HepG2 (cell line): ENCODE measurements around the gene GSTT2B. TPM values are rescaled to one million over a fixed set of nuclear protein-coding genes. Genes with fewer than 3 reads are reported as not detected.
A peak's percentile ranks its signal among the peaks of the same experiment; 100 is the strongest.

ENCODE experiments used
- AGO2 ChIP-seq: fragments of 200-400 bp; formaldehyde crosslinking; optimal IDR thresholded peaks from 2 replicates; pipeline ENCODE3; 2017; ENCODE audit warnings: mild to moderate bottlenecking, low read depth, low read length, moderate library complexity
- NFKB2 ChIP-seq: sonication (generic); formaldehyde crosslinking; IDR thresholded peaks from 2 replicates; pipeline ENCODE4 v1.4.0; 2020; ENCODE audit warnings: missing genetic modification reagents, borderline replicate concordance
- REPIN1 ChIP-seq: sonication (generic); formaldehyde crosslinking; IDR thresholded peaks from 2 replicates; pipeline ENCODE4 v1.8.0; 2022; ENCODE audit warnings: missing genetic modification reagents, low read depth, mild to moderate bottlenecking, borderline replicate concordance
- SALL2 ChIP-seq: sonication (generic); formaldehyde crosslinking; IDR thresholded peaks from 2 replicates; pipeline ENCODE4 v1.8.1; 2023; ENCODE audit warnings: mild to moderate bottlenecking, missing genetic modification reagents, inconsistent platforms
- SP5 ChIP-seq: IDR thresholded peaks from 2 replicates; pipeline ENCODE4 v1.6.1; 2016; ENCODE audit warnings: low read depth, borderline replicate concordance
- SRY ChIP-seq: sonication (generic); formaldehyde crosslinking; IDR thresholded peaks from 2 replicates; pipeline ENCODE4 v1.8.0; 2022; ENCODE audit warnings: mild to moderate bottlenecking, missing genetic modification reagents
- ZNF20 ChIP-seq: sonication (generic); formaldehyde crosslinking; IDR thresholded peaks from 2 replicates; pipeline ENCODE4 v1.4.0; 2020; ENCODE audit warnings: mild to moderate bottlenecking, moderate library complexity, missing genetic modification reagents
- ZNF224 ChIP-seq: sonication (generic); formaldehyde crosslinking; IDR thresholded peaks from 2 replicates; pipeline ENCODE4 v1.5.0; 2020; ENCODE audit warnings: mild to moderate bottlenecking, missing genetic modification reagents
- ZNF235 ChIP-seq: sonication (generic); formaldehyde crosslinking; IDR thresholded peaks from 2 replicates; pipeline ENCODE4 v1.8.1; 2023; ENCODE audit warnings: mild to moderate bottlenecking, missing genetic modification reagents, borderline replicate concordance
- ZNF276 ChIP-seq: sonication (generic); formaldehyde crosslinking; IDR thresholded peaks from 2 replicates; pipeline ENCODE4 v1.4.0; 2020; ENCODE audit warnings: mild to moderate bottlenecking, low read depth, missing genetic modification reagents
- ZNF329 ChIP-seq: sonication (generic); formaldehyde crosslinking; IDR thresholded peaks from 2 replicates; pipeline ENCODE4 v1.9.0; 2021; ENCODE audit warnings: low read depth, mild to moderate bottlenecking, missing genetic modification reagents
- ZNF615 ChIP-seq: sonication (generic); formaldehyde crosslinking; IDR thresholded peaks from 2 replicates; pipeline ENCODE4 v1.5.0; 2020; ENCODE audit warnings: mild to moderate bottlenecking, missing genetic modification reagents, borderline replicate concordance
- polyA plus RNA-seq, 8 experiments: library from polyadenylated mRNA; depleted of rRNA in 3 of 8; stranded (reverse) in 7 of 8; unstranded in 1 of 8; fragments of >200 nt; fragmentation: Illumina TruSeq in 4 of 8; extraction: Trizol in 4 of 8; gene quantifications; 2 replicates each; pipeline versions ENCODE4 v1.2.1 to v1.2.3, GENCODE V29; 2011 to 2016; ENCODE audit warnings: low read depth in 4 of 8, missing spikeins in 1 of 8, mixed read lengths in 1 of 8; ENCODE audit not compliant: insufficient read depth in 1 of 8
- total RNA-seq, 5 experiments: library from RNA; depleted of rRNA; stranded (reverse); fragments of >200 nt; fragmentation: Illumina TruSeq; extraction: Trizol; gene quantifications; 2 replicates each; pipeline ENCODE4 v1.2.3, GENCODE V29; 2016; ENCODE audit warnings: low read depth in 1 of 5
- TF ChIP-seq, protein P1 (sequence below): sonication (generic); formaldehyde crosslinking; IDR thresholded peaks from 2 replicates; pipeline ENCODE4 v1.5.0; 2020; ENCODE audit warnings: mild to moderate bottlenecking, missing genetic modification reagents, borderline replicate concordance
- TF ChIP-seq, protein P2 (sequence below): sonication (generic); formaldehyde crosslinking; IDR thresholded peaks from 2 replicates; pipeline ENCODE4 v1.4.0; 2020; ENCODE audit warnings: mild to moderate bottlenecking, missing genetic modification reagents
- TF ChIP-seq, protein P3 (sequence below): sonication (generic); formaldehyde crosslinking; IDR thresholded peaks from 2 replicates; pipeline ENCODE4 v1.5.0; 2020; ENCODE audit warnings: mild to moderate bottlenecking, missing genetic modification reagents
- TF ChIP-seq, protein P4 (sequence below): sonication (generic); formaldehyde crosslinking; IDR thresholded peaks from 2 replicates; pipeline ENCODE4 v1.8.1; 2022; ENCODE audit warnings: mild to moderate bottlenecking, missing genetic modification reagents

The GSTT2B gene
- total and polyA plus RNA-seq, 2 of the 13 experiments (the other 11 are each of a cell fraction or from before 2014, with no cell fraction given), result 1.5 to 3.9 TPM

DNA sequence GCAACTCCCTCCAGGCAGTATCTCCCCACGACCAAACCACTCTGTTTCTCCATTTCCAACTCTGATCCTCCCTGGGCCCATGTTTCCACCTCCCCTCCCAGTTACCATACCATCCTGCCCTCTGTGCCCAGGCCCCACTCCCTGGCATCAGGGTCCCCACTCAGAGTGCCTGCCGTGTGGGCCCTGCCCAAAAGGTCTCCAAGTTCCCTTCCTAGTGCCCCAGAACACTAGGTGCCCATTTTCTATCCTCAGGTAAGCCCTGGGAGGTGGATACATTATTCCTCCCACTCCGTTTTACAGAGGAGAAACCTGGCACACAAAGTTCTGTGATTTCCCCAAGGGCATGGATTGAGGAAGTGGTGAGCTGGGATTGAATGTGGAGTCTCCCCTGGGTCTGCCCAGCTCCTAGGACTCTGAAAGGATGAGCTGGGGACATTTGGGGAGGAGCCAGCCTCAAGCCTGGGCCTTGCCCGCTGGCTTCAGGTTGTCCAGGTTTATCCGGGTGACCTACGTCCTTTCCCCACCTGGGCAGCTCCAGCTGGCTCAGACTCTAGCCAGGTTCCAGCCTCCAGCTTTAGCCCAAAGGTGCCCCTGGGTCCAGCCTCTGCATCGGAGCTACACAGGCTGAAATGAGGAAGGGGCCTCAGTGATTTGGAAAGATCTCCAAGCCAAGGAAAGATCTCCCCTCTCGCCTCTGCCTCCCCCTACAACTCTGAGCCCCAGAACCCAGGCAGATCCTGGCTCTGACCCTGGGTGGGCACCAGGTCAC is 46.4 kb upstream of the GSTT2B start (continued):
- TF ChIP-seq, protein P1, sequence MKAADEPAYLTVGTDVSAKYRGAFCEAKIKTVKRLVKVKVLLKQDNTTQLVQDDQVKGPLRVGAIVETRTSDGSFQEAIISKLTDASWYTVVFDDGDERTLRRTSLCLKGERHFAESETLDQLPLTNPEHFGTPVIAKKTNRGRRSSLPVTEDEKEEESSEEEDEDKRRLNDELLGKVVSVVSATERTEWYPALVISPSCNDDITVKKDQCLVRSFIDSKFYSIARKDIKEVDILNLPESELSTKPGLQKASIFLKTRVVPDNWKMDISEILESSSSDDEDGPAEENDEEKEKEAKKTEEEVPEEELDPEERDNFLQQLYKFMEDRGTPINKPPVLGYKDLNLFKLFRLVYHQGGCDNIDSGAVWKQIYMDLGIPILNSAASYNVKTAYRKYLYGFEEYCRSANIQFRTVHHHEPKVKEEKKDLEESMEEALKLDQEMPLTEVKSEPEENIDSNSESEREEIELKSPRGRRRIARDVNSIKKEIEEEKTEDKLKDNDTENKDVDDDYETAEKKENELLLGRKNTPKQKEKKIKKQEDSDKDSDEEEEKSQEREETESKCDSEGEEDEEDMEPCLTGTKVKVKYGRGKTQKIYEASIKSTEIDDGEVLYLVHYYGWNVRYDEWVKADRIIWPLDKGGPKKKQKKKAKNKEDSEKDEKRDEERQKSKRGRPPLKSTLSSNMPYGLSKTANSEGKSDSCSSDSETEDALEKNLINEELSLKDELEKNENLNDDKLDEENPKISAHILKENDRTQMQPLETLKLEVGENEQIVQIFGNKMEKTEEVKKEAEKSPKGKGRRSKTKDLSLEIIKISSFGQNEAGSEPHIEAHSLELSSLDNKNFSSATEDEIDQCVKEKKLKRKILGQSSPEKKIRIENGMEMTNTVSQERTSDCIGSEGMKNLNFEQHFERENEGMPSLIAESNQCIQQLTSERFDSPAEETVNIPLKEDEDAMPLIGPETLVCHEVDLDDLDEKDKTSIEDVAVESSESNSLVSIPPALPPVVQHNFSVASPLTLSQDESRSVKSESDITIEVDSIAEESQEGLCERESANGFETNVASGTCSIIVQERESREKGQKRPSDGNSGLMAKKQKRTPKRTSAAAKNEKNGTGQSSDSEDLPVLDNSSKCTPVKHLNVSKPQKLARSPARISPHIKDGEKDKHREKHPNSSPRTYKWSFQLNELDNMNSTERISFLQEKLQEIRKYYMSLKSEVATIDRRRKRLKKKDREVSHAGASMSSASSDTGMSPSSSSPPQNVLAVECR (CRISPR knock-in tag), result no peak
- TF ChIP-seq, protein P2, sequence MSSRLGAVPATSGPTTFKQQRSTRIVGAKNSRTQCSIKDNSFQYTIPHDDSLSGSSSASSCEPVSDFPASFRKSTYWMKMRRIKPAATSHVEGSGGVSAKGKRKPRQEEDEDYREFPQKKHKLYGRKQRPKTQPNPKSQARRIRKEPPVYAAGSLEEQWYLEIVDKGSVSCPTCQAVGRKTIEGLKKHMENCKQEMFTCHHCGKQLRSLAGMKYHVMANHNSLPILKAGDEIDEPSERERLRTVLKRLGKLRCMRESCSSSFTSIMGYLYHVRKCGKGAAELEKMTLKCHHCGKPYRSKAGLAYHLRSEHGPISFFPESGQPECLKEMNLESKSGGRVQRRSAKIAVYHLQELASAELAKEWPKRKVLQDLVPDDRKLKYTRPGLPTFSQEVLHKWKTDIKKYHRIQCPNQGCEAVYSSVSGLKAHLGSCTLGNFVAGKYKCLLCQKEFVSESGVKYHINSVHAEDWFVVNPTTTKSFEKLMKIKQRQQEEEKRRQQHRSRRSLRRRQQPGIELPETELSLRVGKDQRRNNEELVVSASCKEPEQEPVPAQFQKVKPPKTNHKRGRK (CRISPR knock-in tag), result no peak
- TF ChIP-seq ZNF329 (CRISPR knock-in tag) (0 out of 2 replicates have a peak, but pooled peaks have one; percentile 12), ZNF235 (CRISPR knock-in tag) (no peak), SRY (0 out of 2 replicates have a peak, but pooled peaks have one; percentile 61), REPIN1 (CRISPR knock-in tag) (no peak), ZNF224 (CRISPR knock-in tag) (0 out of 2 replicates have a peak, but pooled peaks have one; percentile 40), SALL2 (peak; percentile 69; the same call in 1 of the 2 replicates), NFKB2 (CRISPR knock-in tag) (no peak), ZNF615 (CRISPR knock-in tag) (0 out of 2 replicates have a peak, but pooled peaks have one; percentile 44), ZNF276 (CRISPR knock-in tag) (no peak), AGO2 (peak; percentile 55), ZNF20 (CRISPR knock-in tag) (no peak), SP5 (CRISPR knock-in tag) (no peak)
- TF ChIP-seq, protein P3, sequence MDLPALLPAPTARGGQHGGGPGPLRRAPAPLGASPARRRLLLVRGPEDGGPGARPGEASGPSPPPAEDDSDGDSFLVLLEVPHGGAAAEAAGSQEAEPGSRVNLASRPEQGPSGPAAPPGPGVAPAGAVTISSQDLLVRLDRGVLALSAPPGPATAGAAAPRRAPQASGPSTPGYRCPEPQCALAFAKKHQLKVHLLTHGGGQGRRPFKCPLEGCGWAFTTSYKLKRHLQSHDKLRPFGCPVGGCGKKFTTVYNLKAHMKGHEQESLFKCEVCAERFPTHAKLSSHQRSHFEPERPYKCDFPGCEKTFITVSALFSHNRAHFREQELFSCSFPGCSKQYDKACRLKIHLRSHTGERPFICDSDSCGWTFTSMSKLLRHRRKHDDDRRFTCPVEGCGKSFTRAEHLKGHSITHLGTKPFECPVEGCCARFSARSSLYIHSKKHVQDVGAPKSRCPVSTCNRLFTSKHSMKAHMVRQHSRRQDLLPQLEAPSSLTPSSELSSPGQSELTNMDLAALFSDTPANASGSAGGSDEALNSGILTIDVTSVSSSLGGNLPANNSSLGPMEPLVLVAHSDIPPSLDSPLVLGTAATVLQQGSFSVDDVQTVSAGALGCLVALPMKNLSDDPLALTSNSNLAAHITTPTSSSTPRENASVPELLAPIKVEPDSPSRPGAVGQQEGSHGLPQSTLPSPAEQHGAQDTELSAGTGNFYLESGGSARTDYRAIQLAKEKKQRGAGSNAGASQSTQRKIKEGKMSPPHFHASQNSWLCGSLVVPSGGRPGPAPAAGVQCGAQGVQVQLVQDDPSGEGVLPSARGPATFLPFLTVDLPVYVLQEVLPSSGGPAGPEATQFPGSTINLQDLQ (CRISPR knock-in tag), result no peak
- TF ChIP-seq, protein P4, sequence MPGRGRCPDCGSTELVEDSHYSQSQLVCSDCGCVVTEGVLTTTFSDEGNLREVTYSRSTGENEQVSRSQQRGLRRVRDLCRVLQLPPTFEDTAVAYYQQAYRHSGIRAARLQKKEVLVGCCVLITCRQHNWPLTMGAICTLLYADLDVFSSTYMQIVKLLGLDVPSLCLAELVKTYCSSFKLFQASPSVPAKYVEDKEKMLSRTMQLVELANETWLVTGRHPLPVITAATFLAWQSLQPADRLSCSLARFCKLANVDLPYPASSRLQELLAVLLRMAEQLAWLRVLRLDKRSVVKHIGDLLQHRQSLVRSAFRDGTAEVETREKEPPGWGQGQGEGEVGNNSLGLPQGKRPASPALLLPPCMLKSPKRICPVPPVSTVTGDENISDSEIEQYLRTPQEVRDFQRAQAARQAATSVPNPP (CRISPR knock-in tag), result no peak
